GM10266 (cell line): Measurements from ENCODE around the gene TMEM178B.

ENCODE experiments used
- DNase-seq: peaks from one replicate; pipeline ENCODE4 v3.0.0; 2012; ENCODE audit errors: extremely low spot score
- CTCF ChIP-seq: IDR thresholded peaks from 2 replicates; pipeline ENCODE4 v1.5.1; 2012; ENCODE audit warnings: mild to moderate bottlenecking, low read depth; ENCODE audit not compliant: control insufficient read depth, insufficient read depth; ENCODE audit errors: missing control alignments

The TMEM178B gene

GRCh38 chr7:141511676-141512396 is 438.0 kb downstream of the TMEM178B start:
- TF ChIP-seq CTCF, result no peak
- no peak for DNase-seq

- DNase-seq, result no peak
- no peak for TF ChIP-seq CTCF
Observed at GRCh38 chr7:141512597-141512996, 438.7 kb downstream of the TMEM178B start.

- no peak for TF ChIP-seq CTCF
- no peak for DNase-seq
Observed at GRCh38 chr7:141513720-141514119, 439.9 kb downstream of the TMEM178B start.

GRCh38 chr7:141515941-141516340 is 442.1 kb downstream of the TMEM178B start:
- no peak for TF ChIP-seq CTCF
- DNase-seq, result no peak

- no peak for TF ChIP-seq CTCF
Observed at GRCh38 chr7:141519623-141520022, 445.8 kb downstream of the TMEM178B start.

GRCh38 chr7:141522657-141523342 is 448.9 kb downstream of the TMEM178B start:
- DNase-seq, result no peak
- TF ChIP-seq CTCF, result no peak

More at GRCh38 chr7:141519623-141520022, 445.8 kb downstream of the TMEM178B start:
- DNase-seq, result no peak

GRCh38 chr7:141525973-141526514 is 452.2 kb downstream of the TMEM178B start:
- no peak for DNase-seq

More at GRCh38 chr7:141525973-141526514, 452.2 kb downstream of the TMEM178B start:
- no peak for TF ChIP-seq CTCF
